GM06990 (cell line): ENCODE data around the gene ADCY5.

Experiments used
- DNase-seq: peaks from one replicate; pipeline ENCODE4 v3.0.0-alpha.2; 2011; ENCODE audit not compliant: insufficient read length; ENCODE audit errors: extremely low read depth
- H3K27me3 ChIP-seq: replicated peaks from 2 replicates; pipeline ENCODE4 v1.6.0; 2011; ENCODE audit warnings: low read length; ENCODE audit not compliant: control insufficient read depth, insufficient read depth
- H3K36me3 ChIP-seq: 2 replicates; pipeline ENCODE4 v1.5.1; 2011; ENCODE audit warnings: low read length; ENCODE audit not compliant: control insufficient read depth, insufficient read depth
- H3K4me3 ChIP-seq: replicated peaks from 2 replicates; pipeline ENCODE4 v1.5.1; 2011; ENCODE audit warnings: low read depth, mild to moderate bottlenecking, control low read depth, low read length
- TF ChIP-seq, protein P1 (sequence below): IDR thresholded peaks from 2 replicates; pipeline ENCODE4 v1.5.1; 2011; ENCODE audit warnings: low read length, control low read depth, mild to moderate bottlenecking, inconsistent platforms; ENCODE audit not compliant: insufficient read depth, poor library complexity, severe bottlenecking

Gene ADCY5

DNA sequence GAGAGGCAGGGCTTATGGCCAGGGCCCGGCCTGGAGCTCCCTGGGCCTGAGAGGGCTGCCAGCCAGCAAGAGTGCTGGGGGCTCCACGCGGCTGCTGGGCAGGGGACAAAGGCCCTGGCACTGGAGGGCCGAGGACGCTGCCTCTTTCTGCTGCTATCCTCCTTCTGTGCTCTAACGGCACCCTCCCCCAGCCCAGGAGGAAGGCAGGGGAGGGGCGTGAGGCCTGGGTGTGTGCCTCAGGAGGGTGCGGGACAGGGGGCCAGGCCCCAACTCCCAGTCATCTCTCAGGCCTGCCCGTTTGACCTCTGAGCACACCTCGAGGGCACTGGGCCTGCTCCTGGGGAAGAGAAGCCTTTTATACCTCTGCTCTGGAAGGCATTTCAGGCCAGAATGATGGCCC is 115.5 kb downstream of the ADCY5 start:
- TF ChIP-seq, protein P1, sequence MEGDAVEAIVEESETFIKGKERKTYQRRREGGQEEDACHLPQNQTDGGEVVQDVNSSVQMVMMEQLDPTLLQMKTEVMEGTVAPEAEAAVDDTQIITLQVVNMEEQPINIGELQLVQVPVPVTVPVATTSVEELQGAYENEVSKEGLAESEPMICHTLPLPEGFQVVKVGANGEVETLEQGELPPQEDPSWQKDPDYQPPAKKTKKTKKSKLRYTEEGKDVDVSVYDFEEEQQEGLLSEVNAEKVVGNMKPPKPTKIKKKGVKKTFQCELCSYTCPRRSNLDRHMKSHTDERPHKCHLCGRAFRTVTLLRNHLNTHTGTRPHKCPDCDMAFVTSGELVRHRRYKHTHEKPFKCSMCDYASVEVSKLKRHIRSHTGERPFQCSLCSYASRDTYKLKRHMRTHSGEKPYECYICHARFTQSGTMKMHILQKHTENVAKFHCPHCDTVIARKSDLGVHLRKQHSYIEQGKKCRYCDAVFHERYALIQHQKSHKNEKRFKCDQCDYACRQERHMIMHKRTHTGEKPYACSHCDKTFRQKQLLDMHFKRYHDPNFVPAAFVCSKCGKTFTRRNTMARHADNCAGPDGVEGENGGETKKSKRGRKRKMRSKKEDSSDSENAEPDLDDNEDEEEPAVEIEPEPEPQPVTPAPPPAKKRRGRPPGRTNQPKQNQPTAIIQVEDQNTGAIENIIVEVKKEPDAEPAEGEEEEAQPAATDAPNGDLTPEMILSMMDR: no peak
- Histone ChIP-seq H3K4me3 (no peak overlapping the region), H3K27me3 (no peaks in the 10 kb centered on the region; the same call in 1 of the 2 replicates), H3K36me3 (no peaks in the 10 kb centered on the region)
- DNase-seq: no peak

DNA sequence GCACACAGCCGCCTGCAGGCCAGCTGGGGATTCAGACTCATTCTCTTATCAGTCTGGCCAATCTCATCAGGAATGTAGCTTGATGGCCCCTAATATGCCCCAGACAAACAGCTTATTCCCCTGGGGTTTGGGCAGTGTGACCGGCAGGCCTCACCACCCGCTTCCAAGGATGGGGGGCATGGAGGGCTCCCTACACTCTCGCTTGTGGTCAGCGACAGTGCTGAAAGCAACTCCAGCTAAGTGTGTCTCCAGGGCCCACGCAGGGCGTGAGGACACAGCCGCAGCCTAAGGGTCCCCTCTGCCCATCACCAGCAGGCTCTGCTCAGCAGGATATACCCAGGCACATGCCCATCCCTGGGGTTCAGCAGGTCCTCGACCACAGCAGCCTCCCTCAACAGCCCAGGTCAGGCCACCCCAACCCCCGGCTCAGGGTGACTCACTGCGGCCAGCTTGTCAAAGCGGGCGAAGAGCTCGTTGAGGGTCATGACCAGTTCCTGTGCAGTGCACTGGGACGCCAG is 116.7 kb downstream of the ADCY5 start:
- H3K4me3 ChIP-seq: no peak overlapping the region
- TF ChIP-seq, protein P1: no peak
- peaks cover 3% of the 10 kb centered on the region for H3K27me3 ChIP-seq
- H3K36me3 ChIP-seq: no peaks in the 10 kb centered on the region
- no peak for DNase-seq

DNA sequence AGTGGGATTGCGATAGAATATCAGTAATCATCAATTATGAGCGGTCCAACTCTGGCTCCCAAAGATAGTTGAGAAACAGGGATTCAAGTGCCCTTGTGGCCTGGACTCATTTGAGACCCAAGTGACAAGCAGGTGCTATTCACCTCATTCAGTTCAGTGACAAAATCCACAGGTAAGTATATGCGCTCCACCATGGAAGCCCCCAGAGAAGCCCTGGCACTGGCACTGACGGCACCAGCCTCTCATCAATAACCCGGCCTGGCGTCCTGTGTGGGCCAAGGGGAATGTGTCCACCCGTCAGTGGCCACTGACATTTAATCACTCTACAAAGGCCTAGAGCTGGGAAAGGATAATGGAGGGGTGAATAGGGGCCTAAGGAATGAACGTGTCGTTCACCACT is 117.2 kb downstream of the ADCY5 start:
- DNase-seq: no peak
- Histone ChIP-seq H3K36me3 (no peaks in the 10 kb centered on the region), H3K4me3 (no peak overlapping the region), H3K27me3 (peaks cover 3% of the 10 kb centered on the region)
- TF ChIP-seq, protein P1: no peak

DNA sequence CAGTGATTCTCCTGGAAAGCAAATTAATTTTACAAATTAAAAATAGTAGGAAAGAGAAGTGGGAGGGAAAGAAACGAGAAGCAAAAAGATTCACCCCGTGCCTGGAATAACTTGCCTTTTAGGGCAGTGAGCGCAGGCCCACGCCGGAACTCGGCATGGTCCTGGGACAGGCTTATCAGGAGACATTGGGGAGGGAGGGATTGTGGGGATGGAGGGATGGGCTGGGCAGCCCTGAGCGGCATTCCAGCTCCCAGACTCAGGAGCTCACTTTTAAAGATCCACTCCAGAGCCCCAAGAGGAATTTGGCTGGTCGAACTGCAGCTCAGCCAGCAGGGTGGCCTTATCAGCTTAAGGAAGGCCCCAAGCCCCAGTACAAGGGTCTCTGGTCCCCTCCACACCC is 117.9 kb downstream of the ADCY5 start:
- DNase-seq: no peak
- TF ChIP-seq, protein P1: no peak
- H3K4me3 ChIP-seq: no peak overlapping the region
- no peaks in the 10 kb centered on the region for H3K36me3 ChIP-seq
- H3K27me3 ChIP-seq: peaks cover 3% of the 10 kb centered on the region

DNA sequence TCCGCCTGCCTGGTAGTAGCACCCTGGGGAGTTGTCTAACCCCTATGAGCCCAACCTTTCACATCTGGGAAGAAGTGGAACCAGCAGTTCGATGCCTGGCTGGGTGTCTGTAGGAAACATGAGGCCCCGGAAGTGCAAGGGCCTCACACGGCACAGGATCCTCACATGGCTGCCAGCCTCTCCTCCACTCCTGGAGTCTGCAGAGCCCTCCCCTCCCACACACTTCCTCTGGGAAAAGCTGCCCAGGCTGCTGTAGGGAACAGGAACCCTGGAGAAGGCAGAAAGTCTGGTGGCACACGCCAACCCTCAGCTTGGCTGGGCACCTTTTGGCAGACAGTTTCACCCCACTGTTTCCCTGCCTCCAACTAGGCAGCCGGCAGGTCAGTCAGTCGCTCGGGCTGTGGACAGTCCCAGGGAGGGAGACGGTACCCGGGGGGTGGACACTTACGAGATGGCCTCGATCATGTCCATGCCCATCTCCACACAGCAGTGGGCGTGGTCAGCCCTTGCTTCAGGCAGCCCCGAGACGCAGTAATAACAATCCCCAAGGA is 118.4 kb downstream of the ADCY5 start:
- TF ChIP-seq, protein P1: no peak
- Histone ChIP-seq H3K4me3 (no peak overlapping the region), H3K36me3 (no peaks in the 10 kb centered on the region), H3K27me3 (peaks cover 3% of the 10 kb centered on the region)
- no peak for DNase-seq
